Stimulated activated CD4-positive, alpha-beta T cell treated with anti-CD3 and anti-CD28 coated beads, Interleukin-4, amount 100 ng/mL, for 4 hours (primary cell): ENCODE results near the gene TMEM183A.

Source experiments
- DNase-seq, 2 experiments: peaks; one replicate each; pipeline ENCODE4 v3.0.0-alpha.2; 2020

TMEM183A gene

DNA sequence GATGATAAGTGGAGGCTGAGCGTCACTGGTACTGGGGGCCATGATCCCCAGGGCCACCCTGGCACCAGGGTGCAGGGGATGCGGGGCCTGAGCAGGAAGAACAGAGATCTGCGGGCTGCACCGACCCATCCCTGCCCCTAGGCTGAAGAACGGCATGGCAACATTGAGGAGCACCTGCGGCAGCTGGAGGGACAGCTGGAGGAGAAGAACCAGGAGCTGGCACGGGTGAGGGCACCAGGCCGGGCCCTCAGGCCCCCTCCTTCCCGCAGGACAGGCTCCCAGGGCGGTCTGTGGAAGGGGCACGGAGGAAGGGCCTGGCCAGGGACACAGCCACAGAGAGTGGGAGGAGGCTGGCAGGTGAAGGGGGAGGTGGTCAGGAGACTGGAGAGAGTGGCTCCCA lies 40.9 kb downstream of the TMEM183A start:
- no peak for DNase-seq

DNA sequence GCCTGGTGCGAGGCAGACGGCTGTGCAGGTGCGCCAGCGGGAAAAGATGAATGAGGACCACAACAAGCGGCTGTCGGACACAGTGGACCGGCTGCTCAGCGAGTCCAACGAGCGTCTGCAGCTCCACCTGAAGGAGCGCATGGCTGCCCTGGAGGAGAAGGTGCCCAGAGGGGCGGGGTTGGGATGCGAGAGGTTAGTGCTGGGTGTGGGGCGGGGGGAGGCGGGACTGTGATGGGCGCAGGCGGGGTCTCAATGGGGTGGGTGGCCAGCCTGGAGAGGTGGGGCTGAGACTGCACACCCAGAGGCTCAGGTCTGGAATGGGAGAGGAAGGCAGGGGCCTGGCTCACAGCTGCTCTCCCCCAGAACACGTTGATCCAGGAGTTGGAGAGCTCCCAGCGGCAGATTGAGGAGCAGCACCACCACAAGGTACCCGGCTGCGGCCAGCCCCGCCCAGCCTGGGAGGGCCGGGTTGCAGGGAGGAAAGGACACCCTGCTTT lies 41.4 kb downstream of the TMEM183A start:
- DNase-seq, result no peak

DNA sequence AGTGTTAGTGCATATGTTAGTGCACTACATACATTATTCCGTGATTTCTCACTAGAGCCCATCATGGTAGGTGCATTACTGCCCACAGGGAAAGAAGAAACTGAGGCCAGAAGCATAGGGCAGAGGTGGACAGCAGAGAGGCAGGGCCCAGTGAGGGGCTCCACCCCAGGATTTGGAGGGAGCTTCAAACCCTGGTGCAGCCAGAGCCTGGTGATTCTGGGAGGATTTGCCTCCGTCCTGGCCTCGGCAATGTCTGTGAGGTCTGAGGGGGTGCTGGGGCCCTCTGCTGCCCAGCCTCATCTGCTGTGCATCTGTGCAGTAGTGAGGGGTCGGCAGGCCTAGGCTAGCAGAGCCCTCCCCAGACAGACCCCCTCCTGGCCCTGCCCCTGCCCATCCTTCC lies 41.9 kb downstream of the TMEM183A start:
- DNase-seq, result no peak

DNA sequence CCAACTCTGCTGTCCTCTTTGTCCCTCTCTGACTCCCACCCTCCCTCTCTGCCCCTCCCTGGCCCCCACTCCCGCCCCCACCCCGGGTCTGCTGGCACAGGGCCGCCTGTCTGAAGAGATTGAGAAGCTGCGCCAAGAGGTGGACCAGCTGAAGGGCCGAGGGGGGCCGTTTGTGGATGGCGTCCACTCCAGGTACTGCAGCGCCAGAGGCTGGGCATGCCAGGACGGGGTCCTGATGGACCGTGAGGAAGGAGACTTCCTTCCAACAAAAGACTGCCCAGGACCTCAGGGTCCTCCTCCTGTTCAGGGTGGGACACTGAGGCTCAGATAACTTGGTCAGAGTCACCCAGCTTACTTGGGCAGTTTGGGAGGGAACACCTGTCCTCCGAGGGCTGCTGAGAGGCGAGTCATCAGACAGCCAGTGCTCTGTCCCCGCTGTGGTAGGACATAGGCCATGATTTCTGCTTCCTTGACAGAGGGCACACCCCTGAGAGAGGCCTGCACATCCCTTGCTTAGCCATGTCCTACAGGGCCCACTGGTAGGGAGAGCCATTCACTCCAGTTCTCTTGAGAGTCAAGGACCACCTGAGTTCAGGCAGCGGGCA lies 42.5 kb downstream of the TMEM183A start:
- DNase-seq, result no peak

DNA sequence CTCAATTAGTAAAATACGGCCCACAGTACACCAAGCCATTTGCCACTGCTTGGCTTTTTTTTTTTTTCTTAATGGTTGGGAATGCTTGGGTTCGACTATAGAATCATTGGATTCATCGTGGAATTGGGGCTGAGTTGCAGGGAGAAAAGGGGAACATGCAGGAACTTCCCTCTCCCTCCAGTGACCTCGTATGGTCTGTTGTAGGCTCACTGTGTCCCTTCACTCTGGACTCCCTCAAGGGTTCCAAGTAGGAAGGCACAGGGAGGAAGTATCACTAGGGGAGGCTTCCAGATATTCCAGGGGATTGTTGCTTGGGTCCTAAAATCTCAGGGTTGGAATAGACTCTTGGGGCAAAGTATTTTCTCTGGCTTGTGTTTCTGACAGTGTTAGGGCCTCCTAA lies 43.7 kb downstream of the TMEM183A start:
- no peak for DNase-seq

DNA sequence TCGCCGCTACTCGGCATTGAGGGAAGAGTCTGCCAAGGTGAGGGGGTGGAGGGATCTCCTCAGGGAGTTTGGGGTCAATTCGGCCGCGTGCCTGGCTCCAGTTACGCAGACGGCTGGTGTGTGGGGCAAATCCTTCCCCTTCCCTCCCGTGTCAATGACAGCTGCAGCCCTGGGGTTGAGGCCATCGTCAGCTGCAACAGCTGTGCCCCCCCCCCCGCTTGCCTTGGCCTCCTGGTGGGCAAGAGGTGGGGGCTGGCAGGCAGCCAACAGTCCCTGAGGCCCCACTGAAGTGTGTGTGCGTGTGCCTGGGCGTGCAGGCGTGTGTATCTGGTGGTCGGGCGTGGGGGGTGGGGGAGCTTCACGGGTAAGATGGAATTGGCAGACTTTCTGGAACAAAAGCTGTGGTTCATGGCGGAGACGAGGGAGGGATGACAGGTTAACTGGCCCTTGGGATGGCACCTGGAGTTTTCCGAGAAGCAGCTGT lies 44.7 kb downstream of the TMEM183A start:
- DNase-seq, result no peak

DNA sequence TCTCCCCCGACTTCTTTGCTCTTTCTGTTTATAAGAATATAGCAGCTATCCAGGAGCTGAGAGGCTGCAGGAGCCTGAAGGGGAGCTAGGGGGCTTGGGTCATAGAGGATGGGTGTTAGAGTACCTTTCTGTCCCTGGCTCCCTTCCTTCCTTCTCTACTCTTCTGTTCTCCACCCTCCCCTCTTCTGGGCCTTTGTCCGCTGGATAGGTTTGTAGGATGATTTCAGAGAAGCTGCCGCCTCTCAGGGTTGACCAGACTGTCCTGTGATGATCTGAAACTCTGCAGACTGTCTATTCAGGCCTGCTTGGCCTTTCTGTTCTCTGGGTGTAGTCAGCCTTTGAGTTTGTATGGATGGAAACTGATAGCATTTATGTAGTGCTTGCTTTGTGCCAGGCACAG lies 45.4 kb downstream of the TMEM183A start:
- DNase-seq, result no peak

DNA sequence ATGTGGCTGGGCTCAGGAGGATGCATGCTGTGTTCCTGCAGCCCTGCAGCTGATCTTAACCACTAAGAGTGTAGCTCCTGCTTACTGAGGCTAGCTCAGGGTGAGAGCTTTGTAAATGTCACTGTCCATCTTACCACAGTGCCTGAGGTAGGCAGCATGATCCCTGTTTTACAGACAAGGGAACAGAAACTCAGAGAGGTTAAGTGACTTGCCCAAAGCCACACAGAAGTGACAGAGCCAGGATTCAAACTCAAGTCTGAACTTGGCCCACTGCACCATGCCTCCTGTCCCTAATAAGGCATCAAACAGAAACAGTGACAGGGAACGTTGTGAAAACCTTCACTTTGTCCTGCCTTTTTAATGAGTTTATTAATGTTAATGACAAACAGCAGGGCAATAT lies 47.0 kb downstream of the TMEM183A start:
- no peak for DNase-seq

DNA sequence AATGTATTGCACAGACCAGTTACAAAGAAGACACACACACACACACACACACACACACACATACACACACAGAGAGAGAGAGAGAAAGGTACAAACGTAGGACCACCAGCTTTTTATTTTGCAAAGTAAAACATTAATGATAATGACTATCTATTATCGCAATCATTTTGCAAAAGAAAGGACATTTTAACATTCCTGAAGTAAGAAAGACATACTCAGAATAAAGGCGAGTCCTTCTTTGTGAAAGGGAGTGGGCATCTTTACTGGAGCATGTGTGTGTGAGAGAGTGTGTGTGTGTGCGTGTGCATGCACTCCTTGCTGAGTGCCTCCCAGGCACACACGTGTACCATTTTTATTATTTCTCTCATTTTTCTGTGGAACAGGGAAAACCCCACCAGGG lies 47.5 kb downstream of the TMEM183A start:
- DNase-seq, result no peak

DNA sequence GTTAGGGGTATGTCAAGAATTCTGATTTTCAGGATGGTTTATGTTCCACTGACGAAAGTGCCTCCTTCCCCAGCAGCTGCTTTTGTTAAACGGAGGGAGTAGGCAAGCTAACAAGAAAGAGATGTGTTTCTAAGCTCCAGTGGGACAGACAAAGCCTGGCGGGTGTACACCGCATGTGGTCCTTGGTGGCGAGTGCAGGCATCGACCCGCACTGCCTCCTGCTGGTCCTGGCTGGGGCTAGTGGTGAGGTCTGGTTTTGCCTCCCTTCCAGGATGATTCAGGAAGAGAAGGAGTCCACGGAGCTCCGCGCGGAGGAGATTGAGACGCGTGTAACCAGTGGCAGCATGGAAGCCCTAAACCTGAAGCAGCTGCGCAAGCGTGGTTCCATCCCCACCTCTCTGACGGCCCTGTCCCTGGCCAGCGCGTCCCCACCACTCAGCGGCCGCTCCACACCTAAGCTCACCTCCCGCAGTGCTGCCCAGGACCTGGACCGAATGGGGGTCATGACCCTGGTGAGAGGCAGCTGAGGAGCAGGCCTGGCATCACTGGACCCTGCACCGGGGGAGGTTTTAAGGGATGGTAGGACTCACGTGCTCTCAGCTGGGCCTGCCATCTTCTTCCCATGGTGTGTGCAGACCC lies 48.1 kb downstream of the TMEM183A start:
- no peak for DNase-seq

DNA sequence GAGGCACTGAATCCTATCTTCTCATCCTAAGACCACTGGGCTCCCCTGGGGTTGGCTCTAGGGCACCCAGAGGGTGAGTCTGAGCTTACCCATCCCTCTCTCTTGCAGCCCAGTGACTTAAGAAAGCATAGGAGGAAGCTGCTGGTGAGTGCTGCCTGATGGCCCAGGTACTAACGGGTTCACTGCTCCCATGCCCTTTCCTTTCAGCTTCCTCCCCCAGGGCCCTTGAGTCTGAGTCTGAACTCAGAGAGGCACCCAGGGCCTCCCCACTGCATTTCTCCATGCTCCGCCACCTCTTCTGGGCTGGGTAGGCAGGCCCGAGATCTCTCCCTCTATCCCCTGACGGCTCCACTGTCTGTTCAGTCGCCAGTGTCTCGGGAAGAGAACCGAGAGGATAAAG lies 48.8 kb downstream of the TMEM183A start:
- no peak for DNase-seq

DNA sequence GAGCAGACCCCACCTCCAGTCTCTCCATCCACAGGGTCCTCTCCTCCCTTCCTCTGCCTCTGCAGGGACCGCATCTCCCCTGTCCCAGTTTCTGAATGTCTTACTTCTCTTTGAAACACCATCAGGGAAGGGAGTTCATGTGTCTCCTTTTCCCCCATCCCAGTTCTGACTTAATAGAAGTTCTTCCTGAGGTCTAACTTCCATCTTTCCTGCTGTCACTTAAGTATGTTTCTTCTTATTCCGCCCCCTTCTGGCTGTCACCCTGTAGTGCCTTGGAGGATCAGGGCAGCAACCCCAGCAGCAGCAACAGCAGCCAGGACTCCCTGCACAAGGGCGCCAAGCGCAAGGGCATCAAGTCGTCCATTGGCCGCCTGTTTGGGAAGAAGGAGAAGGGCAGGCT lies 49.3 kb downstream of the TMEM183A start:
- no peak for DNase-seq

DNA sequence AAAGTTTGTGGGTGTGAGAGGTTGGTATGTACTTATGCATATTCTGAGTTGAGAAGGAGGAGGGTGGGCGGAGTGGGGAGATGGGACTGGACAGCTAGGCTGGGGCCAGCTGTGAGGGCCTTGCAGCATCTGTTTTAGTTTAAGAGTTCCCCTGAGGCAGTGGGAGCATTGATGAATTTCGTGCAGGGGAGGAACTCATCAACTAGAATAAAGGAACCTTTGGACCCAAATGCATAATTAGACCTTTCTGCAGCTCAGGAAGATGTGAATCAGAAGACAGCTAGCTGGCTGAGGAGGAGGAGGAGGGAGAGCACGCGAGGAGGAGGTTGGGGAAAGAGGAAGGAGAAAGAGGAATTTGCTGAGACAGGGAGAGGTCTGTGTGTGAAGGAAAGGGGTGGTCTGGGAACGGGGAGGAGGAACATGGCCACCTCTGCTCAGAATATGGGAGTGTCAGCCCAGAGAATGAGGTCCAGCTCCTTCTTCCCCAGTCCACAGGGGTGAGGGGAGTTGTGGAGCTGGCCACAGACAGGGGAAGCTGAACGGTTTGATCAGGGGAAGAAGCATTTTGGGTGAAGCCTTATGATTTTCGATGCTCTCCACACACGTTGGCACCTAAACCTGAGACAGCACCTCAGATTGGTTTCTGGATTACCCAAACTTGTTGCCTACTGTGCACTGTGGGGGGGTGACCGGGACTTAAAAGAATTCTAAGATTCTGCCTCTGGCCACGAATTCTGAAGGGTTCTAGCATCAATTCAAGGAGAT lies 50.9 kb downstream of the TMEM183A start:
- no peak for DNase-seq

DNA sequence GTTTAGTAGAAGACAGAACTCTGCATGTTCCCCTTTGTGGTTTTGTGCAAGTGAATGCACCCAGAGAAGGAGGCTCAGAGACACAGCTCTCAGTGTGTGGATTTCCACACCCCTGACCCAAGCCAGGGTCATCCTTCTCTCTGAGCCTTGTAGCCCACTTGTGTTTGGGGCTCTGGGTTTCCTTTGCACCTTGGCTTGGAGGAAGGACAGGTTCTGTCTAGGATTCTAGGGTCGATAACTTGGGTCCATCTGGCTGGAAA lies 51.4 kb downstream of the TMEM183A start:
- no peak for DNase-seq

DNA sequence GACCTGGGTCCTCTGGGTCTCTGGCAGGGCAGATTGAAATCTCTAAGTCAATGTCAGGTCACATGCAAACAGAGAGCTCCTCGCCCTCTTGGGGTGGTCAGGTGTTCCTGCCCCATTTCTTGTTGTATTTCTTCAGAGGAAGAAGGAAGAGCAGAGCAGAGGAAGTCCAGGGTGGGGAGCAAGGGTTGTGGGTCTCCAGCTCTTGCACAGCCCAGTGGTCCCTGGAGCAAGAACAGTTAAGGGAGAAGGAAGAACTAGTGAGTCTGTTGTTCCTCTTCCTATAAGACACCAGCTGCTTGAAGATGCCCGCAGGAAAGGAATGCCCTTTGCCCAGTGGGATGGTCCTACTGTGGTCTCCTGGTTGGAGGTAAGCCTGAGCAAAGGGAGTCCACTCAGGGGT lies 52.3 kb downstream of the TMEM183A start:
- DNase-seq, result no peak

DNA sequence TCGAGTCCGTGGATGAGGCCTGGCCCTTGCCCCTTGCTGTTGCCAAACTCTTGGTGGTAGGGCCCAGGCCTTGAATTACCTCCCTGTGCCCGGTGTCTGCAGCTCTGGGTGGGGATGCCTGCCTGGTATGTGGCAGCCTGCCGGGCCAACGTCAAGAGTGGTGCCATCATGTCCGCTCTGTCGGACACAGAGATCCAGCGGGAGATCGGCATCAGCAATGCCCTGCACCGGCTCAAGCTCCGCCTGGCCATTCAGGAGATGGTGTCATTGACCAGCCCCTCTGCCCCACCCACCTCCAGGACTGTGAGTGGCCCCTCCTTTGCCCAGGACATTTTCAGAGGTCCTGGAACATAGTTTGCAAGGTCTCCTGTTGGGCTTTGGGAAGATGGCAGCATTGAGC lies 52.9 kb downstream of the TMEM183A start:
- DNase-seq, result no peak

DNA sequence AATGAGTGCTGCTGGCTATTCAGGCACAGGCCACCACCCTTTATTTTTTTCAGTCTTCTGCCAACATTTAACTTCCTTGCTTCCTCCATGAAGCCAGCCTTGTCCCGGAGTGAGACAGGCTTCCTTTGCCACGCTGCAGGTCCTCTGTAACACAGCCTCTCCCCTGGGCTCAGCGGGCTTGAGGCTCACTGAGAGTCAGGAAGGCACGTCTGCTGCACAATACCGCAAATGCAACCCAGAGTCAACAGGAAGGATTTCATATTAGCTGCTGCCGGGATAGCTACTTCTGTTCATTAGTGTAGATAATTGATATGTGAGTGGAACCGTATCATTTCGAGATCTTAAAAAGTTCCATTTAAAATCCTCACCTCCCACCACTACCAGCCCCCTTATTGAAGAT lies 56.1 kb downstream of the TMEM183A start:
- DNase-seq, result no peak

DNA sequence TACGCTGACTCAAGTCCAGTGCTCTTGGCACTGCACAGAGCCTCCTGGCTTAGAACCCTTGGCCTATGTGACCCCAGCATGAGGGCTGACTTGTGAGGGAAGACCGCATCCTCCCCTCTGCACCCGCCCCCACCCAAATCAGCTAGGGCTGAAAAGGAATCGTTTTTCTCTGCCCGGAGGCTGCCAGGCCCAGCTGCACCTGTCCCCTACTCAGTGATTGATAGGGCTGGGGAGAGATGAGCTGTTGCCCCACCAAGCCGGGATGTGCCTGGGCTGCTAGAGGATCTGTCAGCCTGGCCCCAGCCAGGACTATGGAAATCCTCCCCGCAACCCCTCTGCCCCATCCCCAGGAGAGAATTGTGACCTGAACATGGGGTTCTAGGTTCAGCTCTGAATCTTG lies 58.0 kb downstream of the TMEM183A start:
- DNase-seq, result no peak

DNA sequence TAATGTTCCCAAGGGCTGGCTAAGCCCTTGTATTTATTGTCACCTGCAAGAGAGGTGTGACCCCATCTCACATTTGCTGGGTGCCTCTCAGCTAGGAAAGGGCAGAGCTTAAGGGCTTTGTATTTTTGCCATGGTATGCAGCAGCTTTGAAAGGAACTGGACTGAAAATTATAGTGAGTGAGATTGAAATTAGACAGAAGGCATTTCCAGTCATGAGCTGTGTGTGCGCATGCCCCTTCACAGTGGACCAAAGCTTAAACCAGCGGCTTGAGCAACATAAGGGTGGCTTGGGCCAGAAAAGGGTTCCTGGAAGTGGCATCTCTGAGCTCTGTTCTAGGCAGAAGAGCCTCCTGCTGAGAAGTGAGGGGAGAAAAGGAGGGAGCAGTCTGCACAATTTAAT lies 58.8 kb downstream of the TMEM183A start:
- DNase-seq, result no peak

DNA sequence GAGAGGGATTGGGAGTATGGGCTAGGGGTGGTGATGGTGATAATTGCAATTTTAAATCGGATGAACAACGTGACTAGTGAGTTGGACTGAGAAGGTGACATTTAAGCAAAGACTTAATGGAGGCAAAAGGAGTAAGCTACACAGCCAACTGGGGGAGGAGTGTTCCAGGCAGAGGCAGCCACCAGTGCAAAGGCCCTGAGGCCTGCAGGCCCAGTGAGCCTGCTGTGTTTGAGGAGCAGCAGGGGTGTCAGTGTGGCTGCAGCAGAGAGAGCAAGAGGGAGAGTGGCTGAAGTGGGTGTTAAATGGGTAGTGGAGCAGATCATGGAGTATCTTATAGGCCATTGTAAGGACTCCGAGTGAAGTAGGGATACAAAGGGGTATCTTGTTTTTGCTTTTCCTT lies 59.8 kb downstream of the TMEM183A start:
- DNase-seq, result no peak

DNA sequence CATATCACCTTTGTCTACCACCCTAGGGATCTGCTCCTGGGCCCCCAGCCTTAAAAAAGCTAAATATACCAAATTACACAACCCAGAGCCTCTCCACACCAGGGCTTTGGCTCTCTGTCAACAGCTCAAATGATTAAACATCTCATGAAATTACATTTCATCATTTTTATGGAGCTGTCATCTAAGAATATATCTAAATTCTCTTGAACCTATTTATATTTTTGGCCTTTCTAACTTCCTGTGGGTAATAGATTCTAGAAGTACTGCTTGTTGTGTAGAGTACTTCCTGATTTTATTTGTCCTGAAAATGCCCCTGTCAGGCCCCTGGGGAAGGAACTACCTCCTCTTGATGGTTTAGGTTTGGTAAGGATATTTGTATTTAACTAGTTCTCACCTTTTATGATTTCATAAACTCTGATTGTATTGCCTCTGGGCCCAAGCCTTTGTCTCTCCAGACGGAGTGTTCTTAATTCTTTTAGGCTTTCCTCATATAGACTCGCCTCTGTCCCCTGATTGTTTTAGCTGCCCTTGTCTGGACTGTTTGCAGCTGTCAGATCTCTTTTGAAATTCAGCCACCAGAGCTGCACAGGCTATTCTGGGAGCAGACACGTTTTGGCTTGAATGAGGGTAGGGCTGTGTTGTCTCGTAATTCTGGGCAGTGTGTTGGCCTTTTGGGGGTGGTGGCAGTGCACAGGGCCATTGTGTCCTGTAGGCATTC lies 62.0 kb downstream of the TMEM183A start:
- DNase-seq, result no peak

DNA sequence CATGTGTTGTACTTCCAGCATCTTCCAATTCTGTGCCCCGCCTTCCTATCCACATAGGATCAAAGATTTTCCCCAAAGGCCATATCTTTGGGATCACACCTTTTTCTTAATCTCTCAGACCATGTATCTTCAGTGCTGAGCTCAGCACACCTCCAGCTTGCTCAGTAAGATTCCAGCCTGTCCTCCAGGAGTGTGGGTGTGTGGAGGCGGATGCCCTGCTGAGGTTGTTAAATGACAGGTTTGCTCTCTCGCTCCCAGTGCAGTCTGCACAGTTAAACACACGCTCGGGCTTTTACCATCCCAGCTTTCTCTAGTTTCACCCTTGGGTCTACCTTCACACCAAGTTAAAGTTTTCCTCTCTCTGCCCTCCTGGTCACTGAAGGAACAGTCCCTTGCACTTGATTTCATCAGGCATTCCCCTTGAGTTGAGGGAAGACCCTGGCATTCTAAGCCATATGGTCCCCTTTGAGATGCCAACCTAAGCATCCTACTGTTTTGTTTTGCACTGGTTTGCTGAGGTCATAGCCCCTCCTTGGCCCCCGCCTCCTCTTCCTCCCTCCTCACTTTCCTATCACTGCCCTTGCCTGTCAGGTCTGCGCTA lies 64.9 kb downstream of the TMEM183A start:
- DNase-seq, result no peak

DNA sequence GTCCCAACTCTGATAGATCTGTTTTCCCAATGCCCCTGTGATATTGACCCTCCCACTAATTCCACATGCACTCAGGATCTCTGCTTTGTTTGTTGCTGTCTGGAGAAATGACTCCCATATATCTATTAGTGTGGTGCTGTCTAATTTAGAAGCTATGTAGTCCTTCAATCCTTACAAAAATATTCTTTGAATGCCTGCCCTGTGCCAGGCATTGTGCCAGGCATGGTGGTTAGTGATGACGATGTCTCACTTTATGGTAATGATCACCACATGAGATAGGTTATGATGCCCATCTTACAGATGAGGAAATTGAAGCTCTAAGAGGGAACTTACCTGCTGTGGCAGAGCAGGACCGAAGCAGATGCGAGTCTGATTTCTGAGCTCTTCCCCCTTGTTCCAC lies 65.7 kb downstream of the TMEM183A start:
- DNase-seq, result no peak
